ENCODE measurements around the gene FGF21.
"Not testable (repeated sequence)": the region's sequence is repeated elsewhere in the genome, so short reads cannot be mapped to it uniquely, and the experiment has no call there.

The FGF21 gene

GRCh38 chr19:48750771-48751504, 4.4 kb upstream of the FGF21 start:
- no peak for FAIRE-seq

GRCh38 chr19:48751845-48752495, 3.4 kb upstream of the FGF21 start:
- DNase-seq (ENCODE audit: extremely low spot score, insufficient read length, low read depth) (no peak), FAIRE-seq (no peak)

More at GRCh38 chr19:48750771-48751504, 4.4 kb upstream of the FGF21 start:
- no peak for DNase-seq (ENCODE audit: extremely low spot score, insufficient read length, low read depth)

DNA sequence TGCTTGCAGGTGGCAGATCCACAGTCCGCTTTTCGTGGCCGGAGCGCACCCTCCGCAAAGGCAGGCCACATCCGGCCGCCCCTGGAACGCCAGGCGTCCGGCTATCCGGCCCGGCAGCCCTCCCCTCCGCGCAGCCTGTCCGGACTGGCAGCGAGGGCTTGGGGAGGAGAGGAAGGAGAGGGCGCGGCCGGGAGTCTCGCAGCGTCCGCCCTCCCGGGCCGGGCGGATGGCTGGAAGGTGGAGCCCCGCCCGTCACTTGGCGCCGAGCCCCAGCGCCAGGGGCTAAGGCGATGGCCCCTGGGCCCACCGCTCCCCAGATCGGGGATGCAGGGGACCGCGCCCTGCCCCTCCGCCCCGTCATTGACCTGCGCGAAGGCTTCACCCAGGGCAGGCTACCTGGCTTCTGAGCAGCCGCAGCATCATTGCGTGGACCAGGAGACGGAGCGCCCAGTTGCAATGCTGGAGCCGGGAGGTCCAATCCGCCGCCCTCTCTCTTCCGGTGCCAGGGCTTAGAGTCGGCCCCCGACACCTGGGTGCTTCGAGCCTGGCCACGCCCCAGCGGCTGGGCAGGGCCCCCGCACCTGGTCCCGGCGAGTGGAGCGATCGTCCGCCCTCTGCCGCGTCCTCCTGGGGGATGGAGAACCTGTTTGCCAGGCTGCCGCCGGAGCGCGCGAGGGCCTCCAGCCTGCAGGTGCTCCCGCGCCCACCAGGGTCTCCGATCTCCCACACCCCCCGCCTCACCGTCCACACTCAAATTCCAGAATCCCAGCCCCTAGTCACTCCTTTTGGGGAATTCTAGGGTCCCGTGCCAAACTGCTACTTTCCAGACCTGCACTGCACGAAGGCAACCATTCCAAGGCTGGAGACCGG, 2.6 kb upstream of the FGF21 start, which contains the start of gene FUT1:
FUT1 (minus strand) TSS at position 146 of the 870 bp plus-strand sequence. CDS start 1,360 bp downstream, outside the sequence.
- no peak for DNase-seq (ENCODE audit: extremely low spot score, insufficient read length, low read depth)
- no peak for FAIRE-seq

- no peak for FAIRE-seq
- no peak for DNase-seq (ENCODE audit: extremely low spot score, insufficient read length, low read depth)
Observed at GRCh38 chr19:48755787-48756186, 463 bp downstream of the FGF21 start.

GRCh38 chr19:48756212-48756611, 888 bp downstream of the FGF21 start:
- FAIRE-seq, result no peak

DNA sequence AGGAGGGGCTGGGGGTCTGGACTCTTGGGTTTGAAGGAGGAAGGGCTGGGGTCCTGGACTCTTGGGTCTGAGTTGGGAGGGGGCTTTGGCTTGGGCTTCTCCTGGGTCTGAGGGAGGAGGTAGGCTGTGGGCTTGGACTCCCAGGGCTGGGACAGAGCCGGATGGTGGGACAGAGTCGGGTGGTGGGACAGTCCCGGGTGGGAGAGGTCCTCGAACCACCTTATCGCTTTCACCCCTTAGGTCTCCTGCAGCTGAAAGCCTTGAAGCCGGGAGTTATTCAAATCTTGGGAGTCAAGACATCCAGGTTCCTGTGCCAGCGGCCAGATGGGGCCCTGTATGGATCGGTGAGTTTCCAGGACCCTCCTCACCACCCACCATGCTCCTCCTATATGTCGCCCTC, 1.4 kb downstream of the FGF21 start:
- FAIRE-seq (no peak), DNase-seq (ENCODE audit: extremely low spot score, insufficient read length, low read depth) (no peak)

More at GRCh38 chr19:48756212-48756611, 888 bp downstream of the FGF21 start:
- no peak for DNase-seq (ENCODE audit: extremely low spot score, insufficient read length, low read depth)

GRCh38 chr19:48757089-48757675, 1.9 kb downstream of the FGF21 start:
- FAIRE-seq (no peak), DNase-seq (ENCODE audit: extremely low spot score, insufficient read length, low read depth) (no peak)

DNA sequence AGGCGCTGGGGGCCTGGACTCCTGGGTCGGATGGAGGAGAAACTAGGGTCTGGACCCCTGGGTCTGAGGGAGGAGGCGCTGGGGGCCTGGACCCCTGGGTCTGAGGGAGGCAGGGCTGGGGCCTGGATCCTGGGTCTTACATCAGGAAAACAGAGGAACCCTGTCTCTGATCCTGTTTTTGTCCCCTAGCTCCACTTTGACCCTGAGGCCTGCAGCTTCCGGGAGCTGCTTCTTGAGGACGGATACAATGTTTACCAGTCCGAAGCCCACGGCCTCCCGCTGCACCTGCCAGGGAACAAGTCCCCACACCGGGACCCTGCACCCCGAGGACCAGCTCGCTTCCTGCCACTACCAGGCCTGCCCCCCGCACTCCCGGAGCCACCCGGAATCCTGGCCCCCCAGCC, 2.4 kb downstream of the FGF21 start:
- FAIRE-seq (no peak), DNase-seq (ENCODE audit: extremely low spot score, insufficient read length, low read depth) (no peak)

DNA sequence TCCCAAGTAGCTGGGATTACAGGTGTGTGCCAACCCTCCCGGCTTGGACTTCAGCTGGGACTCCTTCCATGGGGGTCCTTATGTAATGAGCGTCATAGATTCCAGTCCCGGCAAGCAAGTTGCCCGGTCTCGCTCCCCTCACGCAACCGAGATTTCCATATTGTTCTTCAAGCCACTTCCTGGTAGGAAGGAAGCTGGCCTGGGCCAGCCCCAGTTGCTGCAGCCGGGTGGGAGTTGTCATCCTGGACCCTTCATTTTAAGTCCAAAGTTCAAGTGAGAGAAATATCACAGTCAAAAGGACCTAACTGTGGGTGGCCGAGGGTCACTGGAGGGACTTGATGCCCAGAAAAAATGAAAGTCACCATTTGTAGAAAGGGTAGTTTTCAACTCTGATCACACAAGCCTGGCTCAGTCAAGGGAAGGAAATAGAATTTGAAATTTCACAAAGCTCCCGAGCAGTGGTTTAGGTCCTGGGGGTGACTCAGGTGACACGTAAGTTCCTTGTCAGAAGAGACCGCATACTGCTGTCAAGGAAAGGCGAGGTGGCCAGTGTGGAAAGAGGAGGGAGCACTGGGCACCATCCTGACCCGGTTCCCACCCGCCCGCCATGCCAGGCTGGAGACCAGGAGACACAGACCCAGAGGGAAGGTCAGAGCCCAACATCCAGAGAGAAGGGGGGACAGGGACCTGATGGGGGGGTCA, 5.3 kb downstream of the FGF21 start:
- no peak for DNase-seq (ENCODE audit: extremely low spot score, insufficient read length, low read depth)
- no peak for FAIRE-seq

DNA sequence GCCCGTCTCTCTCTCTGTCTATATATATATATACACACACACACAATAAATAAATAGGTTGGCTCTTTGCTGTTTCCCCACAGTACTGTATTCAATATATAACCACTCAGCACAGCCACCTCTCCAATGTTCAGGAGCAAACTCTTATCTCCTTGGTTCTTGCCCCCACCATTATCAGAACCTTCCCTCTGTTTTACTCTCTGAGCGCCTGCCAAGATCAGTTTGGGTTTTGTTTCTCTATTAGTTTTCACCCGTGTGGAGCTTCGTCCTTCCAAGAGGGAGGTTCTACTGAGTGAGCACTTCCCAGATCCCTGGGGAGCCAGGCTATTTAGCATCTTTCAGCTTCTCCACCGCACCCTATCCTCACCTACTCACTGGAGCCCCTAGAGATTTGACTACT, 10.5 kb downstream of the FGF21 start:
- FAIRE-seq; DNase-seq (ENCODE audit: extremely low spot score, insufficient read length, low read depth): not testable (repeated sequence)

GRCh38 chr19:48768171-48768753, 12.9 kb downstream of the FGF21 start:
- not testable (repeated sequence) for DNase-seq (ENCODE audit: extremely low spot score, insufficient read length, low read depth); FAIRE-seq

- FAIRE-seq, result no peak
- DNase-seq (ENCODE audit: extremely low spot score, insufficient read length, low read depth), result no peak
Observed at GRCh38 chr19:48768994-48769713, 13.8 kb downstream of the FGF21 start.

DNA sequence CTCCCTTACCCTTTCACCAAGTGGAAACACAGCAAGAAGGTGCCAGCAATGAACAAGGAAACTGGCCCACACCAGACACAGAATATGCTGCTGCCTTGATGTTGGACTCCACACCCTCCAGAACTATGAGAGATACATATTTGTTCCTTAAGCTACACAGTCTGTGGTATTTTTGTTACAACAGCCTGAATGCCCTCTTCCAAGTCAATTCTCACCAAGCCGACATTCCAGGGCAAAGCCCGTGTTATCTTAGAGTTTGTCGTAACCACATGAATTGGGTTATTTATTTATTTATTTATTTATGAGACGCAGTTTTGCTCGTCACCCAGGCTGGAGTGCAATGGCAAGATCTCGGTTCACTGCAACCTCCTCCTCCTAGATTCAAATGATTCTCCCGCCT, 14.9 kb downstream of the FGF21 start:
- no peak for DNase-seq (ENCODE audit: extremely low spot score, insufficient read length, low read depth)
- FAIRE-seq, result no peak

DNA sequence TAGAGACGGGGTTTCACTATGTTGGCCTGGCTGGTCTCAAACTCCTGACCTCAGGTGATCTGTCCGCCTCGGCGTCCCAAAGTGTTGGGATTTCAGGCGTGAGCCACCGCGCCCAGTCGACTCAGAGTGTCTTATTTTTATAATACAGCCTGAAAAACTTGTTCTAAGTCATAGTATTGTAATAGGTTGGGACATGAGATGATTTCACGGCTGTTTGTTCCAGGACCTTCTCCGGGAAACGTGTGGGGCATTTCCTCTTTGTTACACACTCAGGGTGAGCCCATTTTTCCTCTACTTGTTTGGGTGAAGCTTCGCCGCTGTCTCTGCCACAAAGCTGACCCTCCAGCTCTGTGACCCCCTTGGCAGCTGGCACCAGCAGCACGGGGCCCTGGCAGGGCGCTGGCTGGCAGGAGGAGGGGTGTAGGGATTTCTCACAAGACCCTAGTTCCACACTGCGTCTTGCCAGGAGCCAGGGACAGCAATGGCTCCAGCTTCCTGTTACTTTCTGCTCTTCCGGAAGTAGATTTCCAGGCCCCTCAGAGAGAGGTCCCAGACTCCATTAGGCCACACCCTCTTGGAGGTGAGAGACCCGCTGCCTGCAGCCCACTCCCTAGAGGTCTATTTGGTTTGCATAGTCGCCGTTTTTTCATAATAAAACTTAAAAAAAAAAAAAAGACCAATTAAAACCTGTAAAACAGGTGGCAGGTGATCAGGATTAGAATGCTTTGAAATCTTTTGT, 15.6 kb downstream of the FGF21 start:
- FAIRE-seq (no peak), DNase-seq (ENCODE audit: extremely low spot score, insufficient read length, low read depth) (no peak)

- no peak for DNase-seq (ENCODE audit: extremely low spot score, insufficient read length, low read depth)
Observed at GRCh38 chr19:48772503-48772953, 17.2 kb downstream of the FGF21 start.

DNA sequence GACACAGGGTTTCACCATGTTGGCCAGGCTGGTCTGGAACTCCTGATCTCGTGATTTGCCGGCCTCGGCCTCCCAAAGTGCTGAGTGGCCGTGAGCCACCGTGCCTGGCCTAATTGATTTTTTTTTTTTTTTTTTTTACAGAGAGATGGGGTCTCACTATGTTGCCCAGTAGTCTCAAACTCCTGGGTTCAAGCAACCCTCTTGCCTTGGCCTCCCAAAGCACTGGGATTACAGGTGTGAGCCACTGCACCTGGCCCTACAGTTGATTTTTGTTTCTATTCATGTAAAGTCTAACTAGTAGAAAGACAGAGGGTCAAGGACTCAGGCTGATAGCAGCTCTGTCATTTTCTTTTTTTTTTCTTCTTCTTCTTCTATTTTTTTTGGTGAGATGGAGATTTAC, 21.8 kb downstream of the FGF21 start:
- no peak for FAIRE-seq
- no peak for DNase-seq (ENCODE audit: extremely low spot score, insufficient read length, low read depth)

More at GRCh38 chr19:48772503-48772953, 17.2 kb downstream of the FGF21 start:
- no peak for FAIRE-seq

GRCh38 chr19:48777720-48778119, 22.4 kb downstream of the FGF21 start:
- FAIRE-seq (no peak), DNase-seq (ENCODE audit: extremely low spot score, insufficient read length, low read depth) (no peak)

GRCh38 chr19:48779636-48780035, 24.3 kb downstream of the FGF21 start:
- DNase-seq (ENCODE audit: extremely low spot score, insufficient read length, low read depth) (no peak), FAIRE-seq (no peak)
